ENCODE results near the gene ERI3.
A peak's percentile ranks its signal among the peaks of the same experiment; 100 is the strongest.
"Not testable (repeated sequence)": the region's sequence is repeated elsewhere in the genome, so short reads cannot be mapped to it uniquely, and the experiment has no call there.

Gene ERI3

DNA sequence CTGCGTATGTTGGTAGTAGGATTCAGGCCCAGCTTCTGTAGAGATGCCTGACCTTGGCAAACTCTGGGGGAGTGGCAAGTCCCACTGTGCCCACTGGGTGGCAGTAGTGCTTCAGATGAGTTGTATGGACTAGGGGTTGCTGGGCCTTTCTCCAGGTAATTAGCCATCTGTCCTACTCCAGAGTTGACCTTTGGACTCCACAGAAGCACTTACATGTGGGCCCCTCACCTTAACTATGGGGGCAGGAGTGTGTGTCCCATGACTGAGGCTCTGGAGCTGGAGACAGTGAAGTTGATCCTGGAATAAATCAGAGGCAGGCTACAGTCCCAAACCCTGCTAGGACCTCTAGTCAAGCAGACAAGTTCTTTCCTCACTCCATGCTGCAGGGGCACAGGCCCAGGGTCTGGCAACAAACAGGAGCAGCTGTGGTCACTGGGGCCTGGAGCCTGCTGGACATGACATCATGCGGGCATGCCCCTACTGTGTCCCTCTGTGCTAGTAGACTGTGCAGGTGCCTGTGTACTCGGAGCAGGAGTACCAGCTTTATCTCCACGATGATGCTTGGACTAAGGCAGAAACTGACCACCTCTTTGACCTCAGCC is 137.1 kb downstream of the ERI3 start:
- no peak overlapping the region for H3K4me3 ChIP-seq (ENCODE audit: low read length)
- TF ChIP-seq, protein P1, sequence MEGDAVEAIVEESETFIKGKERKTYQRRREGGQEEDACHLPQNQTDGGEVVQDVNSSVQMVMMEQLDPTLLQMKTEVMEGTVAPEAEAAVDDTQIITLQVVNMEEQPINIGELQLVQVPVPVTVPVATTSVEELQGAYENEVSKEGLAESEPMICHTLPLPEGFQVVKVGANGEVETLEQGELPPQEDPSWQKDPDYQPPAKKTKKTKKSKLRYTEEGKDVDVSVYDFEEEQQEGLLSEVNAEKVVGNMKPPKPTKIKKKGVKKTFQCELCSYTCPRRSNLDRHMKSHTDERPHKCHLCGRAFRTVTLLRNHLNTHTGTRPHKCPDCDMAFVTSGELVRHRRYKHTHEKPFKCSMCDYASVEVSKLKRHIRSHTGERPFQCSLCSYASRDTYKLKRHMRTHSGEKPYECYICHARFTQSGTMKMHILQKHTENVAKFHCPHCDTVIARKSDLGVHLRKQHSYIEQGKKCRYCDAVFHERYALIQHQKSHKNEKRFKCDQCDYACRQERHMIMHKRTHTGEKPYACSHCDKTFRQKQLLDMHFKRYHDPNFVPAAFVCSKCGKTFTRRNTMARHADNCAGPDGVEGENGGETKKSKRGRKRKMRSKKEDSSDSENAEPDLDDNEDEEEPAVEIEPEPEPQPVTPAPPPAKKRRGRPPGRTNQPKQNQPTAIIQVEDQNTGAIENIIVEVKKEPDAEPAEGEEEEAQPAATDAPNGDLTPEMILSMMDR (IDR thresholded peaks at IDR 0.05; ENCODE audit: insufficient read depth, low read depth, low read length, missing control alignments) = peak; percentile 96
- peak; percentile 70 for DNase-seq (ENCODE audit: low read depth)

DNA sequence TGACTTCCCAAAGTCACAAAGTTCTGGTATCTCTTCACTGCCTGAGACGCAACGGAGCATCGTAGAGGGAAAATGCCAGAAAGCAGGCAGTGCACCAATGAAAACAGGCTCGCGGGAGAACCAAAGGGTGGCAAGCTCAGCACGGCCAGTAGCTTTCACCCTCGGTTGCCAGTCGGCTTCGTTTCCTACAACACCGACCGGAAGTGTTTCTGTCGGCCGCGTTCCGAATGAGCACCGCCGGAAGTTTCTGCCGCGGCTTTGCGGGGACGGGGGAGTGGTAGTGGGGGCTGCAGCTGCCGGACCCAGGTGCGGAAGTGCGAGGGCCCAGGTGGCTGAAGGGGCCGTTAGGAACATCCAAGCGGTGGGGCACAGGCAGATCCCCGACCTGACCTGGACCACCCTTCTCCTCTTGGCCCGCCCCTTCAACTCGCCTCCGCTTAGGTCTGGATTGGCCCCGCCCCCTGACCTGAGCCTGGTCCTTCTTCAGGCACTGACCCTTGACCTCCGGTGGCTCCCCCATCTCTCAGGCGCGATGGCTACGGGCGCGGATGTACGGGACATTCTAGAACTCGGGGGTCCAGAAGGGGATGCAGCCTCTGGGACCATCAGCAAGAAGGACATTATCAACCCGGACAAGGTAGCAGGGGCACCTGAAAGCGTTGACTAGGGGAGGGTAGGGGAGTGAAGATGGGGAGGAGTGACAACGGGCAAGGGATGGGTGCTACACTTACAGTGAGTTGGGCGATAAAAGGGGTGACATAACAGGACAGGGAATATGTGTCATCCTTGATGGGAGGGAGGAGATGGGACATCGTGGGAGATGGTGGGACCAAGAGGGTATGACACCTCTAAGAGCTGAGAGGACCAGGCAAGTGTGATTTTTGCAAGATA is 141.6 kb downstream of the ERI3 start, which contains the start of gene DMAP1:
DMAP1 (plus strand) TSS at position 250 of the 891 bp plus-strand sequence; CDS start at position 533, 283 bp downstream.
- peak within 1 kb of the TSS; percentile 88 for H3K4me3 ChIP-seq (ENCODE audit: low read length)
- TF ChIP-seq, protein P1 (IDR thresholded peaks at IDR 0.05; ENCODE audit: insufficient read depth, low read depth, low read length, missing control alignments) = peak; percentile 9
- peak; percentile 82 for DNase-seq (ENCODE audit: low read depth)

DNA sequence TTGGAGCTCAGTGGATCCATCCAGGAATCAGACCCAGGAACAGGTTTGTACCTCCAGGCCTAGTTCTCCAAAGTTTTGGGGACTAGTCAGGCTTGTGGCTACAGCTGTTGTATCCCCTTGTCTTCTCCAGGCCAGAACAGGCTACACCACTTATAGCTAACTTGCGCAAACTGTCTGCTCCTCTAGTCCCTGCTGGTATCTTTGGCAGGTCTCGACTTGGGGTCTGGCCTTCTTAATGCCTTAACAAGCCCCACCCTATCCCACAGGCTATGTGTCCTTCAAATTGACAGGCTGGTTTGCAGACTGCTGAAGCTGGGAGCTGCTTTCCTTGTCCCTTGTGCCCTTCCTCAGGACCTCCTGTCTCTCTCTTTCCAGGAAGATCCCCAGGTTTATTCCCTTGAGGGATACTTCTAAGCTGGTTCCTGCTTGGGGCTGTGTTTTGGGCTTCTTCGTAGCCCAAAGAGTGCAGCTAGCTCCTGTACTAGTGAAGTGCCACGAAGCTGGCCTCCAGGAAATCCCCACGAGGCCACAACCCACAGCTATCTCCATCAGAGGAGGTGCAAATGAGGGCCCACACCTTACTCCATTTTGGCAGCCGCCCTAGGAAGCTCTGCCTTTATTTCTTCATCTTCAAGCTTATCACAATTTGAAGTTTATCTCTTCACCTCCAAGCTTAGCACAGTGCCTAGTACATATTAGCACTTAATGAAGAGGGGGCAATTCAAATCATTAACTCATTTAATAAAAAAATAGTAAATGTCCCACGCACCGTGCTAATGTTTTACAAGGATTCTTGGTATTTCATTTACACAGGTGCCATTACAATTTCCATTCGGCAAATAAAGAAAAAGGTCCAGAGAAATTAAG is 142.5 kb downstream of the ERI3 start:
- TF ChIP-seq, protein P1 (IDR thresholded peaks at IDR 0.05; ENCODE audit: insufficient read depth, low read depth, low read length, missing control alignments) = no peak
- peak overlapping the region; percentile 88 for H3K4me3 ChIP-seq (ENCODE audit: low read length)
- peak; percentile 55 for DNase-seq (ENCODE audit: low read depth)

DNA sequence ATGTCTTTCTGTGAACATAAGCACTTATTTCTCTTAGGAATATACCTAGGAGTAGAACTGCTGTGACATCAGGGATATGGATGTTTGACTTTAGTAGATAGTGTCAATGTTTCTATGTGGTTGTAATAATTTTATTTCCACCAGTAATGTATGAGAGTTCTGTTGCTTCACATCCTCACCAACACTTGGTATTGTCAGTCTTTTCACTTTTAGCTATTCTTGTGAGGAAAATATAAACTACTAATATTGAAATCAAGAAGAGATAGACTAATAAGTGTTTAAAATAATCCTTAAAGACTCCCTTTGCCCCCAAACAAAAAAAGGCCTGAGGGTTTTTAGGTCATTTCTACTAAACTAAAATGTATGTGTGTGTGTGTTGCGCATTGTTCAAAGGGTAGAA is 144.5 kb downstream of the ERI3 start:
- no peak overlapping the region for H3K4me3 ChIP-seq (ENCODE audit: low read length)
- TF ChIP-seq, protein P1 (IDR thresholded peaks at IDR 0.05; ENCODE audit: insufficient read depth, low read depth, low read length, missing control alignments) = no peak
- no peak for DNase-seq (ENCODE audit: low read depth)

DNA sequence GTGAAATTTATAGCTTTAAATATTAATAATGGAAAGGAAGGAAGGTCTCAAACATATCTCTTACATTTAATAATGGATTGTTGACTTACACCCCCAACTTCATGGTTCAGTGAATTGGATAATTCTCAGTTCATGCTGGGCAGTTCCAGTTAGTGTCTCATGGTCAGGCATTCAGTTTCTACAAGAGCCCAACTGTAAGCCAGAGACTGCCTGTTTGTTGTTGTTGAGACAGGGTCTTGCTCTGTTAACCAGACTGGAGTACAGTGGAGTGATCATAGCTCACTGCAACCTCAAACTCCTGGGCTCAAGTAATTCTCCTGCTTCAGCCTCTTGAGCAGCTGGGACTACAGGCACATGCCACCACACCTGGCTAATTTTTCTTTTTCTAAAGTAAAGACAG is 146.8 kb downstream of the ERI3 start:
- TF ChIP-seq, protein P1 (IDR thresholded peaks at IDR 0.05; ENCODE audit: insufficient read depth, low read depth, low read length, missing control alignments) = no peak
- DNase-seq (ENCODE audit: low read depth) = no peak

DNA sequence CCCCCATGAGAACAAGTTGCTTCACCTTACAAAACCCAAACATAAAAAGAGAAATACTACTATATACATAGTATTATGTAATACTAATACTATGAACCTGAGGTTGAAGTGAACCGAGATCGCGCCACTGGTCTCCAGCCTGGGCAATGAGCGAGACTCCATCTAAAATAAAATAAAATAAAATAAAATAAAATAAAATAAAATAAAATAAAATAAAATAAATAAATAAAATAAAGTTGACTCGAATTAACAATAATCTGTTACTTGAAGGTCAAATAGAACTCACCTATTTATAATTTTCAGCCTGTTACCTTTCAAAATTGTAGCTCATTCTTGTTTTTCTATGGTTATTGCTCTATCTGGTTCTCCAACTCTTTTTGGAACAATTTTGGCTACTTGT is 148.5 kb downstream of the ERI3 start:
- H3K4me3 ChIP-seq (ENCODE audit: low read length); DNase-seq (ENCODE audit: low read depth): not testable (repeated sequence)

More for the DNA sequence above, 146.8 kb downstream of the ERI3 start:
- no peak overlapping the region for H3K4me3 ChIP-seq (ENCODE audit: low read length)

DNA sequence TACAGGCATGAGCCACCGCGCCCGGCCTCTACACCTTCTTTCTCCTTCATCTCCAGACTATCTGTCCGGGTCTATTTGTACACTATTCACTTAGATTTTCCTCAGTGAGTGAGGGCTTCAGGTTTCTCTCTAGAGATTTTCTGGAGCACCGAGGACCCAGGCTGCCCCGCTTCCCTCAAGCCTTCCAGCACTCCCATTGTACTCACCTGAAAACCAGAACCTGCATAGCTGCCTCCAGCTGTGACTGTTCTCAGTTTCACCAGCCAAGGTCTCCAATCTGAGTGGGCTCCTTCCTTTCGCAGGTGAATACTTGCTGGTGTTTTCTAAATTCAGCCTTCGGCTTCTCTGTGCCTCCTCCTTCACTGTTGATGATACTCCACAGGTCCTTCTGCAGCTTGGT is 154.7 kb downstream of the ERI3 start:
- H3K4me3 ChIP-seq (ENCODE audit: low read length) = no peak overlapping the region
- no peak for DNase-seq (ENCODE audit: low read depth)
- TF ChIP-seq, protein P1 (IDR thresholded peaks at IDR 0.05; ENCODE audit: insufficient read depth, low read depth, low read length, missing control alignments) = no peak
